ENCODE measurements around the gene TBC1D2.

Gene TBC1D2

DNA sequence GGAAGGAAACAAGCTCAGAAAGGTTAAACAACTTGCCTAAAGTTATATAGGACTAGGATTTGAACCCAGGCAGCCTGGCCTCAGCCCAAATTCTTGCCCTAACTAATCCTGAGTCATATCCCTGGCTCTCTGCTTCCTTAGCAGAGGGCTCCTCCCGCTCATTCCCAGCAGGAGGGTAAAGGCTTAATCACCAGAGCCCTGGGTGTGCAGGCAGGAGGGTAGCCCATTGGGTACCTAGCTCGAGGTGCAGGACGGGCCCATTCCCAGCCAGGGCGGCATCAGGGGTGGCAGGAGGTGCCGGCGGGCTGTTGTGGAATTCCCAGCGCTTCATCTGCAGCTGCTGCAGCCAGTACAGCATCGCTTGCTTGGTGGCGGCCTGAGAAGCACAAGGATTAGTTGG is 3.9 kb downstream of the TBC1D2 start:
- H2AFZ ChIP-seq (ENCODE audit: low read depth, low read length), result no peak overlapping the region
- H3K4me3 ChIP-seq (ENCODE audit: low read depth in 1 of 2, low read length in 2 of 2), result no peak overlapping the region
- TF ChIP-seq, protein P1, sequence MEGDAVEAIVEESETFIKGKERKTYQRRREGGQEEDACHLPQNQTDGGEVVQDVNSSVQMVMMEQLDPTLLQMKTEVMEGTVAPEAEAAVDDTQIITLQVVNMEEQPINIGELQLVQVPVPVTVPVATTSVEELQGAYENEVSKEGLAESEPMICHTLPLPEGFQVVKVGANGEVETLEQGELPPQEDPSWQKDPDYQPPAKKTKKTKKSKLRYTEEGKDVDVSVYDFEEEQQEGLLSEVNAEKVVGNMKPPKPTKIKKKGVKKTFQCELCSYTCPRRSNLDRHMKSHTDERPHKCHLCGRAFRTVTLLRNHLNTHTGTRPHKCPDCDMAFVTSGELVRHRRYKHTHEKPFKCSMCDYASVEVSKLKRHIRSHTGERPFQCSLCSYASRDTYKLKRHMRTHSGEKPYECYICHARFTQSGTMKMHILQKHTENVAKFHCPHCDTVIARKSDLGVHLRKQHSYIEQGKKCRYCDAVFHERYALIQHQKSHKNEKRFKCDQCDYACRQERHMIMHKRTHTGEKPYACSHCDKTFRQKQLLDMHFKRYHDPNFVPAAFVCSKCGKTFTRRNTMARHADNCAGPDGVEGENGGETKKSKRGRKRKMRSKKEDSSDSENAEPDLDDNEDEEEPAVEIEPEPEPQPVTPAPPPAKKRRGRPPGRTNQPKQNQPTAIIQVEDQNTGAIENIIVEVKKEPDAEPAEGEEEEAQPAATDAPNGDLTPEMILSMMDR (IDR thresholded peaks at IDR 0.05; ENCODE audit: borderline replicate concordance, extremely low read depth, low read length, poor library complexity, severe bottlenecking), result no peak
- TF ChIP-seq EZH2 (IDR thresholded peaks at IDR 0.05; ENCODE audit: borderline replicate concordance, low read depth, low read length, severe bottlenecking), result no peak
- H3K9ac ChIP-seq (ENCODE audit: low read depth, low read length), result no peak overlapping the region
- no peak overlapping the region for H3K4me2 ChIP-seq (ENCODE audit: insufficient read depth, low read length)
- peaks cover 18% of the 10 kb centered on the region for H3K4me1 ChIP-seq (ENCODE audit: insufficient read depth, low read length)
- peaks cover 7% of the 10 kb centered on the region for H3K27me3 ChIP-seq (ENCODE audit: insufficient read depth, low read length, poor library complexity)
- no peaks in the 10 kb centered on the region for H3K9me3 ChIP-seq (ENCODE audit: insufficient read depth, low read length, severe bottlenecking)
- H3K36me3 ChIP-seq (ENCODE audit: insufficient read depth, low read length), result no peaks in the 10 kb centered on the region
- no peaks in the 10 kb centered on the region for H3K79me2 ChIP-seq (ENCODE audit: insufficient read depth, low read length)
- DNase-seq, result no peak
- ATAC-seq (ENCODE audit: insufficient read depth, low read depth), result no peak
- H4K20me1 ChIP-seq (ENCODE audit: insufficient read depth, low read length), result no peaks in the 10 kb centered on the region
- no peak overlapping the region for H3K27ac ChIP-seq (ENCODE audit: low read length)

DNA sequence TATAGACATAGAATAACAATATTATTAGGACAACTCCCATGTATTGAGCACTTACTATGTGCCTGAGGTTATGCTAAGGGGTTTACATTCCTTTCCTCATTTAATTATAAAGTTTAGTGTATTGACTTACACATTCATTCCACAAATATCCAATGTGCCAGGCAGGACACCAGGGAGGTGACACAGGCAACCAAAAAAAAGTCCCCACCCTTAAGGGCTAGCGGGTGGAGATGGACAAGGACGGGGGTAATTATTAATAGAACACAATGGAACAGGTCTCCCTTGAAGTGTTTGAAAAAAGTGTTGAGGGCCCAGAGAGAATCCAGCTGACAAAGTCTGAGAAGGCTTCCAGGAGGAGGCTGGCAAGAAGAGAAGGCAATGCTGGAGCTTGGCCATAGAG is 5.7 kb downstream of the TBC1D2 start:
- no peaks in the 10 kb centered on the region for H4K20me1 ChIP-seq (ENCODE audit: insufficient read depth, low read length)
- H3K36me3 ChIP-seq (ENCODE audit: insufficient read depth, low read length), result no peaks in the 10 kb centered on the region
- peaks cover 3% of the 10 kb centered on the region for H3K27me3 ChIP-seq (ENCODE audit: insufficient read depth, low read length, poor library complexity)
- TF ChIP-seq, protein P1 (IDR thresholded peaks at IDR 0.05; ENCODE audit: borderline replicate concordance, extremely low read depth, low read length, poor library complexity, severe bottlenecking), result no peak
- no peak for TF ChIP-seq EZH2 (IDR thresholded peaks at IDR 0.05; ENCODE audit: borderline replicate concordance, low read depth, low read length, severe bottlenecking)
- no peak overlapping the region for H3K4me2 ChIP-seq (ENCODE audit: insufficient read depth, low read length)
- ATAC-seq (ENCODE audit: insufficient read depth, low read depth) (no peak), DNase-seq (no peak)
- H3K9ac ChIP-seq (ENCODE audit: low read depth, low read length), result no peak overlapping the region
- no peaks in the 10 kb centered on the region for H3K9me3 ChIP-seq (ENCODE audit: insufficient read depth, low read length, severe bottlenecking)
- no peak overlapping the region for H3K4me3 ChIP-seq (ENCODE audit: low read depth in 1 of 2, low read length in 2 of 2)
- no peak overlapping the region for H3K27ac ChIP-seq (ENCODE audit: low read length)
- H3K4me1 ChIP-seq (ENCODE audit: insufficient read depth, low read length), result peaks cover 11% of the 10 kb centered on the region
- no peaks in the 10 kb centered on the region for H3K79me2 ChIP-seq (ENCODE audit: insufficient read depth, low read length)
- no peak overlapping the region for H2AFZ ChIP-seq (ENCODE audit: low read depth, low read length)

DNA sequence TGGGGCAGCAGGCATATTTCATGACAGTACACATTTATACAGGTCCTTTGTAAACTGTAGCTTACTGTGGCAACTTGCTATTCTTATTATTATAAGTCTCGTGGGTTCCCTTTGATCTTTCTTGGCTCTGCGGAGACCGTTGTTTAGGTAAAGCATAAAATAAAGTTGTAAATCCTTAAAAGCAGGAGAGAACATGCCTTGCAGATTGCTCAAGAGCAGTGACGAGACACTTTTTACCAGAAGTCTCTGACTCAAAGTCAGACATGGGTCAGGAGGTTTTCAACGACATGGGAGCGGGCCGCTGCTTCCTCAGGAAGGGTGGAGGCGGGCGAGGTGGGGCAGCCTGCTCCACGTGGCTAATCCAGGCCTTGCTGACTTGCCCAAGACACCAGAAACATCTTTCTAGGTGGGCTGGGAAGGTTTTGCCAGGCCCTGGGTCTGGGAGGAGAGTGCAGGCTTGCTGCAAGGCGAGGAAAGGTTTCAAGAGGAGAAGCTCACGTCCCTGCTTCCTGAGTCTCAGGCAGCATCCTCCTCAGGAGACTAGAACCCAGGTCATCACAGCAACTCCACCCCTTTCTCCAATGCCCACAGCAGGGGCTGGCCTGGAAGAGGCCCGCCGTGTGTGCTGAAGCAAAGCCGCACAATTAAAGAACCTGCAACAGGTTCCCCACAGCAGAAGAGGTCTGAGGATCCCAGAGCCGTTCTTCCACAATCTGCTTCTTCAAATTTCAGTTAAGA is 6.5 kb downstream of the TBC1D2 start:
- Histone ChIP-seq H3K27ac (ENCODE audit: low read length) (no peak overlapping the region), H3K4me3 (ENCODE audit: low read depth in 1 of 2, low read length in 2 of 2) (no peak overlapping the region), H3K79me2 (ENCODE audit: insufficient read depth, low read length) (no peaks in the 10 kb centered on the region), H2AFZ (ENCODE audit: low read depth, low read length) (no peak overlapping the region), H3K36me3 (ENCODE audit: insufficient read depth, low read length) (no peaks in the 10 kb centered on the region), H3K9ac (ENCODE audit: low read depth, low read length) (no peak overlapping the region), H3K9me3 (ENCODE audit: insufficient read depth, low read length, severe bottlenecking) (no peaks in the 10 kb centered on the region), H4K20me1 (ENCODE audit: insufficient read depth, low read length) (no peaks in the 10 kb centered on the region), H3K4me1 (ENCODE audit: insufficient read depth, low read length) (peaks cover 2% of the 10 kb centered on the region), H3K4me2 (ENCODE audit: insufficient read depth, low read length) (no peak overlapping the region), H3K27me3 (ENCODE audit: insufficient read depth, low read length, poor library complexity) (no peaks in the 10 kb centered on the region)
- ATAC-seq (ENCODE audit: insufficient read depth, low read depth) (no peak), DNase-seq (no peak)
- no peak for TF ChIP-seq EZH2 (IDR thresholded peaks at IDR 0.05; ENCODE audit: borderline replicate concordance, low read depth, low read length, severe bottlenecking)
- TF ChIP-seq, protein P1 (IDR thresholded peaks at IDR 0.05; ENCODE audit: borderline replicate concordance, extremely low read depth, low read length, poor library complexity, severe bottlenecking), result no peak
